NOMO-1 (cell line): ENCODE measurements around the gene OOSP2.
"Not testable (repeated sequence)": the region's sequence is repeated elsewhere in the genome, so short reads cannot be mapped to it uniquely, and the experiment has no call there.

Source experiments
- DNase-seq, 2 experiments: peaks; one replicate each; lab custom pipeline; 2025; ENCODE audit not compliant: unreplicated experiment in 2 of 2; lab: John Stamatoyannopoulos, UW

The OOSP2 gene, protein sequence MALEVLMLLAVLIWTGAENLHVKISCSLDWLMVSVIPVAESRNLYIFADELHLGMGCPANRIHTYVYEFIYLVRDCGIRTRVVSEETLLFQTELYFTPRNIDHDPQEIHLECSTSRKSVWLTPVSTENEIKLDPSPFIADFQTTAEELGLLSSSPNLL

DNA sequence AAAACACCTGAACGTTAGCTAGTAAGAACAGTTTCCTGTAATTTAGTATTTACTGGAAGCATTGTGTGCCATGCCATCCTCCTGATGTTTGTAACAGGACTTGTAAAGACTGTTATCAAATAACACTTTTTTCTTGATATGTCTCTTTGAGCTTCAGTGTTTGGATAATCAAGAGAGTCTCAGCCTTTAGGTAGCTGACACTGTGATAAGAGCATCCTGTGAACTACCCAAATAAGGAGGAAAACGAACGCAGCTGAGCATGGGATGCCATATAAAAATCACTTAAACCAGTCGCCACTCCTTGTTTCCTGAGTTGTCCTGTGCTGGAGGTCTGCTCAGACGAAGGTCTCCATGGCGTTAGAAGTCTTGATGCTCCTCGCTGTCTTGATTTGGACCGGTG is at the start of gene OOSP2:
OOSP2 (plus strand) TSS at position 301 of the 400 bp plus-strand sequence; CDS start at position 352, 51 bp downstream.
- no peak for DNase-seq

DNA sequence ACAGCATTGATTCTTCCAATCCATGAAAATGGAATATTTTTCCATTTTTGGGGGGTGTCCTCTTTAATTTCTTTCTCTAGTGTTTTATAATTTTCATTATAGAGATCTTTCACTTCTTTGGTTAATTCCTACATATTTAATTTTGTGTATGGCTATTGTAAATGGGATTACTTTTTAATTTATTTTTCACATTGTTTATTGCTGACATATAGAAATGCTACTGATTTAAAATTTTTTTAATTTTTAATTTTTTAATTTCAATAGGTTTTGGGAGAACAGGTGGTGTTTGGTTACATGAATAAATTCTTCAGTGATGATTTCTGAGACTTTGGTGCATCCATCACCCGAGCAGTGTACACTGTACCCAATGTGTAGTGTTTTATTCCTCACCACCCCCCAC is 49.8 kb upstream of the OOSP2 start:
- no peak for DNase-seq

DNA sequence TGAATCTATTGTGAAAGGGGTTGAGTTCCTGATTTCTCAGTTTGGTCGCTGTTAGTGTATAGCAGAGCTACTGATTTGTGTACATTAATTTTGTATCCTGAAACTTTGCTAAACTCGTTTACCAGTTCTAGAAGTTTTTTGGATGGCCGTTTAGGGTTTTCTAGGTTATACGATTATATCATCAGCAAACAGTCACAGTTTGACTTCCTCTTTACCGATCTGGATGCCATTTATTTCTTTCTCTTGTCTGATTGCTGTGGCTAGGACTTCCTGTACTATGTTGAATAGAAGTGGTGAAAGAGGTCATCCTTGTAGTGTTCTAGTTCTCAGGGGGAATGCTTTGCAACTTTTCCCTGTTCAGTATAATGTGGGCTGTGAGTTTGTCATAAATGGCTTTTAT is 47.8 kb upstream of the OOSP2 start:
- DNase-seq = peak in 1 of 2 experiments; percentile 2

DNA sequence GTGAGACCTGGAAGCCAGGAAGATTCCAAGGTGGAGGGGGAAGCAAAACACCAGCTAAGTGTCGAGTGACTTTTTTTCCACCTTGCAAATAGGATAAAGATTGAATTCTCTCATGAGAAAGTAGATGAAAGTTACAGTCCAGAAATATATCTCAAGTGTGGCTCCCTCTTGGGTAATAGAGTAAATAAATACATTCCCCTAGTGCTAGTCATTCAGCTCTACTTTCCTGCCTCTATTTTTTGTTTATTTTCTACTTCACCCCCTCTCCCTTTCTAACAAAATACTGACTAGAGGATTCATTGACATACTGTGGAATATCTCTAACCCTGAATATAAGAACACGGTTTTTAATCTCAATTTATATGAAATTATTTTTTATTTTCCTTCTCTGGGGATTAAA is 42.4 kb upstream of the OOSP2 start:
- no peak for DNase-seq

DNA sequence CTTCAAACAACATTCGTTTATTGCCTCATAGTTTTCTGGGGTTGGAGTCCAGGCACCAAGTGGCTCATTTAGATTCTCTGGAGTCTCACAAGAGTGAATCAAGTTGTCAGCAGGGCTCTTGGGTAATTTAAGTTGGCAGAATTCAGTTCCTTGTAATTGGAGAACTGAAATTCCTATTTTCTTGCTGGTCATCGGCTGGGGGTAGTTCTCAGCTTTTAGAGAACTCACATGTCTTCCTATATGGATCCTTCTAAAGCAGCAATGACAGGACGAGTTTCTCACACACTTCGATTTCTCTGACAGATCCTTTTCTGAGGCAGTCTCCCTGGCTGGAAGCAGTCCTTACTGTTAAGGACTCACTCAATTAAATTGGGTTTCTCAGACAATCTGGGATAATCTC is 40.5 kb upstream of the OOSP2 start:
- DNase-seq = no peak

DNA sequence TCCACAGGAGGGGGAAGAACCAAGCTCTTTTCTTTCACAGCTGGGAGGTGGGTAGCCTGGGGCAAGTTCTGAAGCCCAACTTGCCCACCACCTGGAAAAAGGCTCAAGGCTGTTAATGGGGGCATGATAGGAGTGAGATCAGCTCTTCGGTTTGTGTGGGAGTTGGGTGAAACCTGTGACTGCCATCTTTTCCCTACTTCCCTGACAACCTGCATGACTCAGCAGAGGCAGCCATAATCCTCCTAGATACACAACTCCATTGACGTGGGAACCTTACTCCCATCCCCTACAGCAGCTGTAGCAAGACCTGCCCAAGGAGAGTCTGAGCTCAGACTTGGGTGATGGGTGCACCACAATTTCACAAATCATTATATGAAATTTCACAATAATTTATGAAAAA is 36.5 kb upstream of the OOSP2 start:
- no peak for DNase-seq

DNA sequence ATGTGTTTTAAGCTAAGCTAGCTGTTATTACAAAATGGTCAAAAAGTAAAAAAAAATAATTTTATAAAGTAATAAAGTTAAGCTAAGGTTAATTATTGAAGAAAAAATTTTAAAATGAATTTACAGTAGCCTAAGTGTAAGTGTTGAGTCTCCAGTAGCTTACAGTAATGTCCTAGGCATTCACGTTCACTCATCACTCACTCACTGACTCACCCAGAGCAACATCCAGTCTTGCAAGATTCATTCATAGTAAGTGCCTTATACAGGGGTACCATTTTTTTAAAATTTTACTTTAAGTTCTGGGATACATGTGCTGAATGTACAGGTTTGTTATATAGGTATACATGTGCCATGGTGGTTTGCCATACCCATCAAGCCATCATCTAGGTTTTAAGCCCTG is 34.8 kb upstream of the OOSP2 start:
- no peak for DNase-seq

DNA sequence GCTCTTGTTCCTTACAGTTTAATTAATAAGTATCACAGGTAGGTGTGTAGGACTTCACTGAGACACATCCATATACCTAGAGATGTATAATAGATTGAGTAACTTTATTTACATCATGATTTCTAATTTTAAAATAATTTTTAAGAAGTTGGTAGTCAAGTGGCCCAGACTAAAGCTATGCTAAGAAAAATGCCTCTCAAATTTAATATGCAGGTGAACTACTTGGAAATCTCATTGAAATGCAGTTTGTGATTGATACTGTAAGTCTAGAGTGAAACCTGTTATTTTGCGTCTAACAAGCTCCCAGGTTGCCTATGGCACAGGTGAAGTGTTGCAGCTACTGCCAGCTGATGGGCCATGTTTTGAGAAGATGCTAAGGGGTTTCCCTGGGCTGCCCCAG is 23.3 kb upstream of the OOSP2 start, which contains the start of gene OOSP4B:
OOSP4B (plus strand) TSS at position 301 of the 400 bp plus-strand sequence.
- DNase-seq = no peak

DNA sequence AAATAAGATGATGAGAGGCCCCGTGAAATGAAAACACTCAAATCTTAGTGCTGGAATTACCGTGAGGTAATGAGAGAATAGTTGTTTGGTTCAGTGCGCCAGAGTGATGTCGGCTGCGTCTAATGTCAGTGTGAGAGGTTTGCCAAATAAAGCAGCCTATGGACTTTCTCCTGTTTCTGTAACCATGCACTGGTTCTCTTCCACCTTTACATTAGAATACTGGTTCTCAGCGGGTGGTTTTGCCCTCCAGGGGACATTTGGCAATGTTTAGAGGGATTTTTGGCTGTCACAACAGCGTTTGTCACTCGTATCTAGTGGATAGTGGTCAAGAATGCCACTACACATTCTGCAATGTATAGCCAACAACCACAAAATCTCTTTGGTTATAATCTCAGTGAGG is 22.2 kb upstream of the OOSP2 start:
- DNase-seq = no peak

DNA sequence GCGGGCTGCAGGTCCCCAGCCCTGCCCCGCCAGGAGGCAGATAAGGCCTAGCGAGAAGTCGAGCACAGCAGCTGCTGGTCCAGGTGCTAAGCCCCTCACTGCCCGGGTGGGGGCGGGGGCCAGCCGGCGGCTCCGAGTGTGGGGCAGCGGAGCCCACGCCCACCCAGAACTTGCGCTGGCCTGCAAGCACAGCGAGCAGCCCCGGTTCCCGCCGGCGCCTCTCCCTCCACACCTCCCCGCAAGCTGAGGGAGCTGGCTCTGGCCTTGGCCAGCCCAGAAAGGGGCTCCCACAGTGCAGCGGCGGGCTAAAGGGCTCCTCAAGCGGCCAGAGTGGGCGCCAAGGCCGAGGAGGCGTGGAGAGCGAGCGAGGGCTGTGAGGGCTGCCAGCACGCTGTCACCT is 19.8 kb upstream of the OOSP2 start:
- not testable (repeated sequence) for DNase-seq

DNA sequence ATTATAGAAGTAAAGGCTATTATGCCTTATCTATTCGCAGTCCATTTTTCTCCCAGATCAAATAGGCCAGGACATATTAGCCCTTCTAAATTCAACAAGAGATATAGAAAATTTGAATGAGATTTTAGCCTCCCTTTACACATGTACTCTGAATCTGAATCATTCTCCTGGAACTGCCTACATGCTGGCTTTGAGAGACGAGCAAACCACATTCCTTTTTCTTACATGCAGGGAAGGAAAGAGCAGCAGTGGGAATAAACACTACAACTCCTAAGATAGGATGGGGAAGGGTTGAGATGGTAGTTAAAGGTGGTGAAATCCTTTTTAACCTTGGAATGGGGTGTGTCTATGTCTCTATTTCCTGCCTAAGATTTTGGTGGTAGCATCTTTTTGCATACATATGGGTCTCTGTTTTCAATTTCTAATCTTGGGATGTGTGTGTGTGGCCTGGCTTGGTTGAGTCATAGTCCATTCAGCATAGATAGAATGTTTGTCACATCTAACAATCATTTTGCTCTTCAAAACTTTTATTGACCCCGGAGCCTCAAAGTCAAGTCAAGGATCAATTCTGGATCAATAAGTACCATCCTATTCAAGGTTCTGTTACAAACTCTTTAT is 11.1 kb upstream of the OOSP2 start:
- no peak for DNase-seq

DNA sequence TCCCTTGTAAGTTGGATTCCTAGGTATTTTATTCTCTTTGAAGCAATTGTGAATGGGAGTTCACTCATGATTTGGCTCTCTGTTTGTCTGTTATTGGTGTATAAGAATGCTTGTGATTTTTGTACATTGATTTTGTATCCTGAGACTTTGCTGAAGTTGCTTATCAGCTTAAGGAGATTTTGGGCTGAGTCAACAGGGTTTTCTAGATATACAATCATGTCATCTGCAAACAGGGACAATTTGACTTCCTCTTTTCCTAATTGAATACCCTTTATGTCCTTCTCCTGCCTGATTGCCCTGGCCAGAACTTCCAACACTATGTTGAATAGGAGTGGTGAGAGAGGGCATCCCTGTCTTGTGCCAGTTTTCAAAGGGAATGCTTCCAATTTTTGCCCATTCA is 10.2 kb downstream of the OOSP2 start:
- not testable (repeated sequence) for DNase-seq

DNA sequence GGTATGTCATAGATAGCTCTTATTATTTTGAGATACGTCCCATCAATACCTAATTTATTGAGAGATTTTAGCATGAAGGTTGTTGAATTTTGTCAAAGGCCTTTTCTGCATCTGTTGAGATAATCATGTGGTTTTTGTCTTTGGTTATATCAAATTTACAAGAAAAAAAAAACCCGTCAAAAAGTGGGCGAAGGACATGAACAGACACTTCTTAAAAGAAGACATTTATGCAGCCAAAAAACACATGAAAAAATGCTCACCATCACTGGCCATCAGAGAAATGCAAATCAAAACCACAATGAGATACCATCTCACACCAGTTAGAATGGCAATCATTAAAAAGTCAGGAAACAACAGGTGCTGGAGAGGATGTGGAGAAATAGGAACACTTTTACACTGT is 10.6 kb downstream of the OOSP2 start:
- not testable (repeated sequence) for DNase-seq

DNA sequence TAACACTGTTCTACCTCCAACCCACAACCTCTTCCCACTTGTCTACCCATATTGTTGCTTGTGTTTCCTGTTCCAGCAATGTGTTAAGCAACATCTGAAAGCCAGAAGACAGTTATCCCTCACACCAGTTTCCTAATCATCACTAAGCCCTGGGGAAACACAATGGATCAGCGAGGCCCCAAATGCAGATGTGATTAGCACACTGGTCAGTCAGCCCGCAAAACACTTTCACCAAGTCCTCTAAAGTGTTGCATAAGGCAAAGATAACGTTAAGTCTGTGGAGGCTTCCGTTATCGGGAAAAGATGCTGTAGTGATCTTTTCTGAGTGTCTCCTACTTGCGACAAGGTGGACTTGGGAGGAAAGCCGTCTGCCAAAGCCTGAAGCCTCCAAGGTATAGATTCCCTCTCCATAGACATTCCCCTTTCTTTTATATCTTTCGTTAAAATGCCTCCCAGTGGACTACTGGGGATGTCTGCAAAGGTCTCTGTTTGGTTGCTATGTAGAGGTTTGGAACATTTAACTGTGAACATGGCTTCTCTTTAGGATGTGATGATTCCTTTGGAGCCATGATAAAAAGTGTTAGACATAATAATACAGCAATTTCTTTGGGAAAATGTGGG is 16.2 kb downstream of the OOSP2 start, which contains the start of gene MS4A3:
MS4A3 (plus strand) TSS at position 317 of the 621 bp plus-strand sequence. CDS start 4,496 bp downstream, outside the sequence.
- DNase-seq = peak; percentile 78

DNA sequence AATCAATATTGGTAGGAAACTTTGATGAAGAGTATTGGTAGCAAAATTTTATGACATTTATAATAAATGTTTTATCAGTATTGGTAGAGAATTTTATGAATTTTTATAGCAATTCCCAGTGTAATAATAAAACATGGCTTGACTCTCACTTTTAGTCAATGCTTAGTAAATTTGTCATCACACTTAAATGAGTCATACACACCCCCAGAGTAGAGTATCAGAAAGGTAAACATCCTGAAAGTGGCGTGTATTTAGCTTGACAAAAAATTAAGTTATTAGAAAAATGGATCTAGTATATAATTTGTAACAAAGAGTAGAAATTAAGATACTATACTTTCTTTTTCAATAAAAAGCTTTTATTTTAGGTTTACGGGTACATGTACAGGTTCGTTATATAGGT is 18.8 kb downstream of the OOSP2 start:
- DNase-seq = no peak

DNA sequence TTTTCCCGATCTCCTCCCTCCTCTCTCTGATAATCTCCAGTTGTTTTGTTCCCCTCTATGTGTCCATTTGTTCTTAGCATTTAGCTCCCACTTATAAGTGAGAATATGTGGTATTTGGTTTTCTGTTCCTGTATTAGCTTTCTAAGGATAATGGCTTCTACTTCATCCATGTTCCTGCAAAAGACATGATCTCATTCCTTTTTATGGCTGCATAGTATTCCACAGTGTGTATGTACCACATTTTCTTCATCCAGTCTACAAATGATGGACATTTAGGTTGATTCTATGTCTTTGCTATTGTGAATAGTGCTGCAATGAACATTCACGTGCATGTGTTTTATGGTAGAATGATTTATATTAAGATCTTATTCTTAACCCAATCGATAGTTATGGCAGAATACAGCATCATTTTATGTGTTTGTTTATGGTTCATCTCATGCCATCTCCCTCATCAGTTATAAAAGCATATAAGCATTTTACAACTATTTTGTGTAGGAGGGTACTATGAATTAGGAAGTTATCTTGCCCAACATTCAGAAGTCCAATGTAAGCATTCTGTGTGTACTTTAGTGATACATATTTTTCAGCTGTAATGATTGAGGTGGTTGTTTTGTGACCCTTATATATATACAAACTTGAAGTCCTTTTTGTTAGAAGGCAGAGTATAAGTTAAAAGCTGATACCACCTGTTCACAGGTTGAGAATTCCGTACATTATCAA is 19.5 kb downstream of the OOSP2 start:
- no peak for DNase-seq

DNA sequence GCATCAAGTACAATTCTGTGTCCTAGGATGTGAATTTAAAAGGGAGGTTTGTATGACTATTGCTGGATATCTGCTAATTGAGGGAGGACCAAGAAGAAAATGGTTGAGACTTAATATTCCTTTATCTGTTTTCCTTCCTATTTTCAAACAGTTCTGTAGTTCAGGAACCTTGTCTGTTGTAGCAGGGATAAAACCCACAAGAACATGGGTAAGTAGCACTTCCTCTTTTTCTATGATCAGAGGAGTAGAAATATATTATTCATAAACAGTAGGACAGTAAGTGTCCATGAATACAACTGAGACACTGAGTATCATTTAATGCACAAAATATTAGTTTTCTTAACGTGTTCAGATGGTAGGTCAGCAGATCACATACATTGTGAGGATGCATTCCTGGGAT is 23.9 kb downstream of the OOSP2 start:
- DNase-seq = peak in 1 of 2 experiments; percentile 73

DNA sequence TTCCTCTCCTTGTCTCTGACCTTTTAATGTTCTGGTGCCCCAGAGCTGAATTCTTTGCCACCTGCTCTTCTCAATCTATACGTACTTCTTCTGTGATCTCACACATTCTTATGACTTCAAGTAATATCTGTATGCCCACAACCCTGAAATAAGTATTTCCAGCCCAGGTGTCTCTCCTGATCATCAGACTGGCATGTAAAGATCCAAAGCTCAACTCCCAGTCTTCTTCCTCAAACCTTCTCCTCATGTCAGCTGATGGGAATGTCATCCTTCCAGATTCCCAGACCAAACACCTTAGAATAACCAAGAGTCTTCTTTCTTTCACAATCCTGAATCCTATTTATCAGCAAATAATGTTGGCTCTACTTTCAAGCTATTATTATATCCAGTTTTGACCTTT is 25.6 kb downstream of the OOSP2 start:
- no peak for DNase-seq

DNA sequence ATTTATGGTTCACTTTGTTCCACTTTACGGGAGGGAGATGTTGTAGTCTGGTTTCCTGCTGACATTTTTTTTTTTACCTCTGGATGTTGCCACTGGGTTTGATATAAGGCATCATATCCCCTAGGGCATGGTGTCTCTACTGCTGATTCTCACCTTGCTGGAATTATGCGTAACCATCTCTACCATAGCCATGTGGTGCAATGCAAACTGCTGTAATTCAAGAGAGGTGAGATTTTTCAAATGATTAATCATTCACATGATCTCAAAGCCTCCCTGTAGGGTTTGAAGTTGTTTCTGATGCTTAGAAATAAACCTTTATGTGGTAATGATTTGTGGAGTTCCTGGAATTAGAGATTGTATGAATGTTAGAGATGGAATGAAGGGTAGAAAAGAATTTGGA is 29.2 kb downstream of the OOSP2 start:
- DNase-seq = no peak

DNA sequence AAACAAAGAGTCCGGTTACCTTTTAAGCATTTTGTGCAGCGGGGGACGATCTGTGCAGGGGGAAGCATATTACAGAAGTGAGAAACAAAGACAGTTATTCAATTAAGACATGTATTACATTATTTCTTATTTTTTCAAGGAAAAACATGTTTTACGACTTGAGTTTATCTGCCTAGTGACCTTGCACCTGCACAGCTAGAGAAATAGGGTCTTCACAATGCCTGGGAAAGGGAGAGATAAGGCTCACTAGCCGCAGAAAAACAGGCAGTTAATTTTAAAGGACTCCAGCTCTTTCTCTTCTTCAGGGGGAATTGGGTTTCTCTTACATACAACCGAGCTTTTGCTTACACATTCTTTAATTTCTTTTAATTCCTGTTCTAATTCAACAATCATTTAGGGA is 31.4 kb downstream of the OOSP2 start:
- DNase-seq = not testable (repeated sequence)

DNA sequence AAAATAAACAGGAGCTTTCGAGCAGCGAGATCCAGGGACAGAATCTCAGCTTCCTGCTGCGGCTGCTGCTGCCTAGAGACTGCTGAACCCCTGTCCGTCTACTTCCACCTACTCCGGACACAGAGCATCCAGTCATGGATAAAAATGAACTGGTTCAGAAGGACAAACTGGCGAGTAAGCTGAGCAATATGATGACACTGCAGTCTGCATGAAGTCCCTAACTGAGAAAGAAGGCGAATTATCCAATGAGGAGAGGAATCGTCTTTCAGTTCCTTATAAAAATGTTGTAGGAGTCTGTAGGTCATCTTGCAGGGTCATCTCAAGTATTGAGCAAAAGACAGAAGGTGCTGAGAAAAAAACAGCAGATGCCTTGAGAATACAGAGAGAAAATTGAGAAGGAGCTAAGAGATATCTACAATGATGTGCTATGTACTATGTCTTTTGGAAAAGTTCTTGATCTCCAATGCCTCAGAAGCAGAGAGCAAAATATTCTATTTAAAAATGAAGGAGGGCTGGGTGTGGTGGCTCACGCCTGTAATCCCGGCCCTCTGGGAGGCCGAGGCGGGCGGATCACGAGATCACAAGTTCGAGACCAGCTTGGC is 37.1 kb downstream of the OOSP2 start:
- DNase-seq = no peak
